WI38 (cell line): Measurements from ENCODE around the gene GLOD5.
"Not testable (repeated sequence)": the region's sequence is repeated elsewhere in the genome, so short reads cannot be mapped to it uniquely, and the experiment has no call there.

Source experiments
- H3K4me3 ChIP-seq: 2 replicates; pipeline ENCODE4 v1.5.1; 2011; ENCODE audit warnings: low read depth, mild to moderate bottlenecking, control low read depth, low read length
- TF ChIP-seq, protein P1 (sequence below): IDR thresholded peaks from 2 replicates; pipeline ENCODE4 v1.5.1; 2012; ENCODE audit warnings: low read depth, mild to moderate bottlenecking, control low read depth, low read length

GLOD5 gene

DNA sequence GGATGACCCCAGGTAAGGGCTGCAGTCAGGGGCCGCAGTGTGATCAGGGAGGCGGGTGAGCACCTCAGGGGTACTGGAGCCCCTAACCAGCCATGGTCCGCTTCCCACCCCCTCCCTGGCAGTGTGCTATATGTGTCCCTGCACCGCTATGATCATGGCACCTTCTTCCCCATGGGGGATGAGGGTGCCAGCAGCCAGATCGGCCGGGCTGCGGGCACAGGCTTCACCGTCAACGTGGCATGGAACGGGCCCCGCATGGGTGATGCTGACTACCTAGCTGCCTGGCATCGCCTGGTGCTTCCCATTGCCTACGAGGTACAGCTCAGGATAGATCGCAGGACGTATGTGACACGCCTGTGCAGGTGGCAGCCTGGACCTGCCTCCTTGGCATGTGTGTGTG is 56.6 kb downstream of the GLOD5 start:
- TF ChIP-seq, protein P1, sequence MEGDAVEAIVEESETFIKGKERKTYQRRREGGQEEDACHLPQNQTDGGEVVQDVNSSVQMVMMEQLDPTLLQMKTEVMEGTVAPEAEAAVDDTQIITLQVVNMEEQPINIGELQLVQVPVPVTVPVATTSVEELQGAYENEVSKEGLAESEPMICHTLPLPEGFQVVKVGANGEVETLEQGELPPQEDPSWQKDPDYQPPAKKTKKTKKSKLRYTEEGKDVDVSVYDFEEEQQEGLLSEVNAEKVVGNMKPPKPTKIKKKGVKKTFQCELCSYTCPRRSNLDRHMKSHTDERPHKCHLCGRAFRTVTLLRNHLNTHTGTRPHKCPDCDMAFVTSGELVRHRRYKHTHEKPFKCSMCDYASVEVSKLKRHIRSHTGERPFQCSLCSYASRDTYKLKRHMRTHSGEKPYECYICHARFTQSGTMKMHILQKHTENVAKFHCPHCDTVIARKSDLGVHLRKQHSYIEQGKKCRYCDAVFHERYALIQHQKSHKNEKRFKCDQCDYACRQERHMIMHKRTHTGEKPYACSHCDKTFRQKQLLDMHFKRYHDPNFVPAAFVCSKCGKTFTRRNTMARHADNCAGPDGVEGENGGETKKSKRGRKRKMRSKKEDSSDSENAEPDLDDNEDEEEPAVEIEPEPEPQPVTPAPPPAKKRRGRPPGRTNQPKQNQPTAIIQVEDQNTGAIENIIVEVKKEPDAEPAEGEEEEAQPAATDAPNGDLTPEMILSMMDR: no peak
- no peak overlapping the region for H3K4me3 ChIP-seq

DNA sequence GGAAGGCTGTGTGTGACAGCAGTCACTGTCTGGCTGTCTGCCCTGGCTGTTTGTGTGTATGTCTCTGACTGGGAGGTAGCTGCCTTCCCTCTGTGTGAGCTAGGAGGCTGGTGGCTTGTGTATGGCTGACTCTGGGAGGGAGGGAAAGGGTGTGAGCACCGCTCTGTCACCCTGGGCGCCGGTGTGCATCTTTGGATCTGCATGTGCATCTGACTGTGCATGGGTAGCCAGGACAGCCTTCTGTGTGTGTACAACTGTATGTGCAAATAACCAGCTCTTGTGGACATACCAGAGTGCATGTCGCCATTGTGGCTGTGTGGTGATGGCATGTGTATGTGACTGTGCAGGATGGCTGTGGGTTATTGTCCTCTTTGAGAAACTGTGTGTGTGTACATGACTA is 57.3 kb downstream of the GLOD5 start:
- TF ChIP-seq, protein P1: no peak

DNA sequence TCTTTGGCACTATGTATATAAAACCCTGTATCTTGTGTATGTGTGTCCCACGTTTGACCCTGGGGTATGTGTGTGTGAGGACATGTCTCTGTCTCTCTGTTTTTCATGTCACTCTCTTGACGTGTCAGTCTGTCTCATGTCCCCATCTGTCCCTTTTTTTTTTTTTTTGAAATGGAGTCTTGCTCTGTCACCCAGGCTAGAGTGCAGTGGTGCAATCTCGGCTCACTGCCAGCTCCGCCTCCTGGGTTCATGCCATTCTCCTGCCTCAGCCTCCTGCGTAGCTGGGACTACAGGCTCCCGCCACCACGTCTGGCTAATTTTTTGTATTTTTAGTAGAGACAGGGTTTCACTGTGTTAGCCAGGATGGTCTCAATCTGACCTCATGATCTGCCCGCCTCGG is 57.8 kb downstream of the GLOD5 start:
- H3K4me3 ChIP-seq: not testable (repeated sequence)

More for the DNA sequence above, 57.3 kb downstream of the GLOD5 start:
- no peak overlapping the region for H3K4me3 ChIP-seq

DNA sequence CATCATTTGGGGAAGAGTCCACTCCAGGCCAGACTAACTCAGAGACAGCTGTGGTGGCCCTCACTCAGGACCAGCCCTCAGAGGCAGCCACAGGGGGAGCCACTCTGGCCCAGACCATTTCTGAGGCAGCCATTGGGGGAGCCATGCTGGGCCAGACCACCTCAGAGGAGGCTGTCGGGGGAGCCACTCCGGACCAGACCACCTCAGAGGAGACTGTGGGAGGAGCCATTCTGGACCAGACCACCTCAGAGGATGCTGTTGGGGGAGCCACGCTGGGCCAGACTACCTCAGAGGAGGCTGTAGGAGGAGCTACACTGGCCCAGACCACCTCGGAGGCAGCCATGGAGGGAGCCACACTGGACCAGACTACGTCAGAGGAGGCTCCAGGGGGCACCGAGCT is 61.5 kb downstream of the GLOD5 start:
- TF ChIP-seq, protein P1: no peak
- H3K4me3 ChIP-seq: no peak overlapping the region
